ENCODE measurements around the gene VASP.
"Not testable (repeated sequence)": the region's sequence is repeated elsewhere in the genome, so short reads cannot be mapped to it uniquely, and the experiment has no call there.

Gene VASP

DNA sequence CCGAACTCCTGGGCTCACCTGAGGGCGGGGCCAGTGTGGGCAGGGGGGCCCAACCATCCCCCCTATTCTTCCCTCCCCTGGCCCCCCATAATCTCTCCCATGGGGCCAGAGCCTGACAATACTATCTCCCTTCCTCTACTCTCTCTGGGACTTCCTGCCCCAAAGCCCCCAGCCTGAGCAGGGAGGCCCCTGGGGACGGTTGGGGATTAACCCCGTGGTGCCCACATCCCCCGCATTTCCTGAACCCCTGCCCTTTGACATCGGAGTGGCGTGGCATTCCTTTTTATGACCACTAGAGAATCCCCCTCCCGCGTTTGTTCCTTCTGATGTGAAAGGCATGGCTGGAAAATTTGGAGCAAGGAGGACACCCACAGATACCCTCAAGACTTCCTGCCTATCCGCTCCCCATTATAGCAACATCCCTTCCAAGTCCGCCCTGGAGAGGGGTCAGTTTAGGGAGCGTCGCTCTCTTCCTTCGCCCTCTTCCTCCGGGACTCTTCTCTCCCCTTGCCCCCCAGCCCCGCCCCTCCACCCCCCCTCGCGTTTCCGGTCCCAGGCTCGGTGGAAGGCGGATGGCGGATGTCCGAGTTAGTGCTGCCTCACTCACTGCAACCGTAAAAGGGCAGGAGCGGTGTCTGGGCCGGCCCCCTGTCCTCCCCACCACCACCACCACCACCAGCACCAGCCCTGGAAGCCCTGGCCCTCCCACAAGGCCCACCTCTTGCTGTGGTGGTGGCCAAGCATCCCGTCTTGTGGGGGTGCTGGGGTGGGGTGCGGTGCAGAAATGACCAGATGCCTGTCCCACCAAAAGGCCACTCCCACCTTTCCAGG is 1.8 kb downstream of the VASP start:
- DNase-seq (ENCODE audit: low read depth): peak; percentile 81
- peak overlapping the region; percentile 98 for H3K4me3 ChIP-seq (replicated peaks; ENCODE audit: low read depth, low read length)
- TF ChIP-seq, protein P1, sequence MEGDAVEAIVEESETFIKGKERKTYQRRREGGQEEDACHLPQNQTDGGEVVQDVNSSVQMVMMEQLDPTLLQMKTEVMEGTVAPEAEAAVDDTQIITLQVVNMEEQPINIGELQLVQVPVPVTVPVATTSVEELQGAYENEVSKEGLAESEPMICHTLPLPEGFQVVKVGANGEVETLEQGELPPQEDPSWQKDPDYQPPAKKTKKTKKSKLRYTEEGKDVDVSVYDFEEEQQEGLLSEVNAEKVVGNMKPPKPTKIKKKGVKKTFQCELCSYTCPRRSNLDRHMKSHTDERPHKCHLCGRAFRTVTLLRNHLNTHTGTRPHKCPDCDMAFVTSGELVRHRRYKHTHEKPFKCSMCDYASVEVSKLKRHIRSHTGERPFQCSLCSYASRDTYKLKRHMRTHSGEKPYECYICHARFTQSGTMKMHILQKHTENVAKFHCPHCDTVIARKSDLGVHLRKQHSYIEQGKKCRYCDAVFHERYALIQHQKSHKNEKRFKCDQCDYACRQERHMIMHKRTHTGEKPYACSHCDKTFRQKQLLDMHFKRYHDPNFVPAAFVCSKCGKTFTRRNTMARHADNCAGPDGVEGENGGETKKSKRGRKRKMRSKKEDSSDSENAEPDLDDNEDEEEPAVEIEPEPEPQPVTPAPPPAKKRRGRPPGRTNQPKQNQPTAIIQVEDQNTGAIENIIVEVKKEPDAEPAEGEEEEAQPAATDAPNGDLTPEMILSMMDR (IDR thresholded peaks at IDR 0.05; ENCODE audit: low read length, missing control alignments): no peak

DNA sequence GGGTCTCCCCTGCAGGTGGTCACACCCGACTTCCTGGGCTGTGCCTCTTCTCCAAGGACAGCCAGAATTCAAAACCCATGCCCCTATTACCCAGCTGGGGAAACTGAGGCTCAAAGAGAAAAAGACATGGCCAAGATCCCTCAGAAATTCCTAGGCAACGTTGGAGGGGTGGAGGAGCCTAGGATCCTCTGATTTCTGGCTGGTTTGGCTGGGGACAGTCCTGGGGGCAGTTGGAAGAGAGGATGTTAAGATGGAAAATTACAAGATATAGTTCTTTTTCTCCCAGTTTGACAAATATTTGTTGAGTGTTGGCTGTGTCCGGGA is 2.4 kb downstream of the VASP start:
- TF ChIP-seq, protein P1 (IDR thresholded peaks at IDR 0.05; ENCODE audit: low read length, missing control alignments): no peak
- peak overlapping the region; percentile 98 for H3K4me3 ChIP-seq (replicated peaks; ENCODE audit: low read depth, low read length)
- no peak for DNase-seq (ENCODE audit: low read depth)

DNA sequence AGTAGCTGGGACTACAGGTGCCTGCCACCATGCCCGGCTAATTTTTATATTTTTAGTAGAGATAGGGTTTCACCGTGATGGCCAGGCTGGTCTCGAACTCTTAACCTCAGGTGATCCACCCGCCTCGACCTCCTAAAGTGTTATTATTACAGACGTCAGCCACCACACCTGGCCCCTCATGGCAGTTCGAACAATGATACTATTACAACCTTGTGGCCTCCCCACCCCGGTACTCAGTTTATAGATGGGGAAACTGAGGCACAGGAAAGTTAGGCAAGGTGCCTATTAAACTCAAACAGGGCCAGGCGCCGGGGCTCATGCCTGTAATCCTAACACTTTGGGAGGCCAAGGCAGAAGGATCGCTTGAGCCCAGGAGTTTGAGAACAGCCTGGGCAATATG is 3.1 kb downstream of the VASP start:
- not testable (repeated sequence) for DNase-seq (ENCODE audit: low read depth); H3K4me3 ChIP-seq (replicated peaks; ENCODE audit: low read depth, low read length)

DNA sequence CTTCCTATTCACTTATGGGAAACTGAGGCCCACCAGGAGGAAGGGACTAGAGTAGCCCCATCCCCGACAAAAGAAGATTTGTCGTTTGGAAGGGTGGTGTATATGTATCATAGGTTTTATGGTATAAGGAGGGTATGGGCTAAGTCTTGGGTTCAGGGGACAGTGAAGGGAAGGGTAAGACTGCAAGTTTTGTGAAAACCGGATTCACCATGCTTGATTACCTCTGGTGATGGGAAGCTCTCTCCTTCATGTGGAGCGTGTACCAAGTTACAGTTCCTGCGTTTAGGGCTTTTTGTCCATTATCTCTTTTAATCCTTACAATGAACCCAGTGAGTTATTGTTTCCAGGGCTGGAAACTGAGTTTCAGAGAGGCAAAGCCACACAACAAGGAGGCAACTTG is 3.8 kb downstream of the VASP start:
- TF ChIP-seq, protein P1 (IDR thresholded peaks at IDR 0.05; ENCODE audit: low read length, missing control alignments): no peak
- H3K4me3 ChIP-seq (replicated peaks; ENCODE audit: low read depth, low read length): no peak overlapping the region

DNA sequence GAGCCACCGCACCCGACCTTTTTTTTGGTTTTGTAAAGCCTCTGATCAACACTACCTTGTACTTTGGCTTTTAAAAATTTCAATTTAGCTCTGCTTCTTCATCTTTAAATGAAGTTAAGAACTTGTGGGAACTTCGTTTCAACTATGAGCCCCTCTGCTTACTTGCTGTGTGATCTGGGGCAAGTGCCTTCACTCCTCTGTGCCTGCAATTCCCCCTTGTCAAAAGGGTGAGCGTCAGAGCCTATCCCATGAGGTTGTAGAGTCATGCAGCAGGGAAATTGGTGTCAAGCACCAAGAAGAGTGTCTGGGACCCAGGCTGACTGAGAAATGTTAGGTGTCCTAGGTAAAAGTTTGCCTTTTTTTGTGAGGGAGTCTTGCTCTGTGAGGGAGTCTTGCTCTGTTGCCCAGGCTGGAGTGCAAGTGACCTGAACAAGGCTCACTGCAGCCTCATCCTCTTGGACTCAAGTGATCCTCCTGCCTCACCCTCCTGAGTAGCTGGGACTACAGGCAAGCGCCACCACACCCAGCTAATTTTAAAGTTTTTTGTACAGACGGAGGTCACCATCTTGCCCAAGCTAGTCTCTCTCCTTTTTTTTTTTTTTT is 5.7 kb downstream of the VASP start:
- no peak overlapping the region for H3K4me3 ChIP-seq (replicated peaks; ENCODE audit: low read depth, low read length)
- no peak for DNase-seq (ENCODE audit: low read depth)
- TF ChIP-seq, protein P1 (IDR thresholded peaks at IDR 0.05; ENCODE audit: low read length, missing control alignments): no peak

More for the DNA sequence above, 3.8 kb downstream of the VASP start:
- no peak for DNase-seq (ENCODE audit: low read depth)

DNA sequence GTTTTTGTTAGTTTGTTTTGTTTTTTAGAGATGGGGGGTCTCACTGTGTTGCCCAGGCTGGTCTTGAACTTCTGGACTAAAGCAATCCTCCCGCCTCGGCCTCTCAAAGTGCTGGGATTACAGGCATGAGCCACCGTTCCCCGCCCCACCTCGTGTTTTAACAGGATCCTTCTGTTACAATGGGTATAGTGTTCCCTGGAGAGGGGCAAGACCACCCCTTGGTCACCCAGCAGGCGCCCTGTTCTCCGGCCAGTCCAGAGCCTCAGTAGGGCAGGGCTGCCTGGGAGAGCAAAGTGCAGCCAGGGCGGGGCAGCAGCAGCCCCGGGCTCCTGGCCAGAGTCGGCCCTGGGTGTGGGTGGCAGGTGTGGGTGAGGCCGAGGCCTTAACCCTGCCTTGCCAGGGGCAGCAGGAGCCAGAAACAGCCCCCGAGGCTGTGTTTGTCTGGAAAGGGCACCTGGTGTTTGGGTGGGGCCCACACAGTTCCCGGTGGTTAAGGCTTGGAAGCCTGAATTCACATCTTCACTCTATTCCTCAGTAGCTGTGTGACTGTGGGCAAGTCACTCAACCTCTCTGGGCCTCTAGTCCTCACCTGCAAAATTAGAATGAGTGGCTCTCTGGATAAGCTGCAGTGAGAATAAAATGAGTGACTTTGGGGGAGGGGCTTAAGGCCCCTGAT is 7.2 kb downstream of the VASP start:
- no peak overlapping the region for H3K4me3 ChIP-seq (replicated peaks; ENCODE audit: low read depth, low read length)
- TF ChIP-seq, protein P1 (IDR thresholded peaks at IDR 0.05; ENCODE audit: low read length, missing control alignments): no peak
- no peak for DNase-seq (ENCODE audit: low read depth)

DNA sequence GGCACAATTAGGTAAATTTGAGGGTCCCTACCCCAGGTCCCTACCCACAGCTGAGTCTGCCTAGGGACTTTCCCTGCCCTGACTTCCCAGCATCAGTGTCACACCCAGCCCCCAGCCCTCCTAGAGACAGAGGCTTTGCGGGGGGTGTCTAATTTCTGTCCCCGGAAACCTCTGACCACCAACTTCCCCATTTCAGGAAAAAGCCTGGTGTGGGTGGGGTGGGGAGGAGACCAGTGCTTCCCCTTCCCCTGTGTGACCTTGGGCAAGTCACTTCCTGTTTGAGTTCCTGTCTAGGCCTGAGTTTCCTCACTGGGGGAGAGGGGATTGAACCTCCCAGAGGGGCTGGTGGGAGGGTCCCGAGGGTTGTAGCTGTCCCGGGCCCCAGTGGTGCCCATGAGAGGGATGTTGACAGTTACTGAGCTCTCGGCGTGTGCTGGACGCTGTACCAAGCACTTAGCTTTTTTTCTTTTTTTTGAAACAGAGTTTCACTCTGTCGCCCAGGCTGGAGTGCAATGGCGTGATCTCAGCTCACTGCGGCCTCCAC is 7.9 kb downstream of the VASP start:
- no peak for DNase-seq (ENCODE audit: low read depth)
- H3K4me3 ChIP-seq (replicated peaks; ENCODE audit: low read depth, low read length): no peak overlapping the region
- TF ChIP-seq, protein P1 (IDR thresholded peaks at IDR 0.05; ENCODE audit: low read length, missing control alignments): no peak
